ENCODE data around the gene NOSIP.

Gene NOSIP

DNA sequence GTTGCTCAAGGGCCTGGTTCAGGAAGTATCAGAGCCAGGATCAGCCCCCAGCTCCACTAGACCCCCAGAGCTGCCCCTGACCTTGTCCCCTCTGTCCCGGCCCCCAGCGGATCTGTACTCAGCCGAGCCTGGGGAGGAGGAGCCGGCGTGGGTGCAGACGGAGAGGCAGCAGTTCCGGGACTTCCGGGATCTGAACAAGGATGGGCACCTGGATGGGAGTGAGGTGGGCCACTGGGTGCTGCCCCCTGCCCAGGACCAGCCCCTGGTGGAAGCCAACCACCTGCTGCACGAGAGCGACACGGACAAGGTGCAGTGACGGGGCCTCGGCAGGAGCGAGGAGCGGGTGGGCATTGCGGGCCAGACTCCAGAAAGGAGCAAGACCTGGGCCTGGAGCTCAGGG lies 37.9 kb downstream of the NOSIP start:
- DNase-seq, result no peak

- DNase-seq, result no peak
These were observed 38.4 kb downstream of the NOSIP start for GRCh38 chr19:49541914-49542313.

DNA sequence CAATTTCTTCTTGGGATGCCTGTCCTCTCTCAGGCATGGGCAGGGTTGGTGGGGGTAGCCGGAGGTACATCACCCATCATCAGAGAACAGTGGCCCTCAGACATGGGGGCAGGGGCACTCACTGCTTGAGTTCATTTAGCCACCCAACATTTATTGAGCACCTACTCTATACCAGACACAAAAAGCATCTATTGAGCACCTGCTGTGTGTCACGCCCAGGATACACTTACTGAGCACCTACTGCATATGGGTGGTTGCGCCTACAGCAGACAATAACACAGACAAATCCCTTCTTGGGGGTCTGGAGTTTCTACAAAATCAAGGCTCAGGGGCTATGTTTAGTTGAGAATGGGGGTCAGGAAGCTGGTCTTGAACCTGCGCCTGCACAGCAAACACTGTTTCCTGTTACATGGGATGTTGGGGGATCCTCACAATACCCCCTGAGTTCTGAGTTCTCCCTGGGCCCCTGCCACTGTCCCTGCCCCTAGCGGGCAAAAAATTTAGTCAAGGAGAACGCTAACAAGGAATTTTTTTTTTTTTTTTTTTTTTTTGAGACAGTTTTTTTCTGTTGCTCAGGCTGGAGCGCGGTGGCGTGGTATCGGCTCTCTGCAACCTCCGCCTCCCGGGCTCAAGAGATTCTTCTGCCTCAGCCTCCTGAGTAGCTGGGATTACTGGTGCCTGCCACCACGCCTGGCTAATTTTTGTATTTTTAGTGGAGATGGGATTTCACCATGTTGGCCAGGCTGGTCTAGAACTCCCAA lies 41.0 kb downstream of the NOSIP start:
- no peak for DNase-seq

GRCh38 chr19:49538643-49539042 lies 41.7 kb downstream of the NOSIP start:
- no peak for DNase-seq

GRCh38 chr19:49536921-49537462 lies 43.4 kb downstream of the NOSIP start:
- no peak for DNase-seq

GRCh38 chr19:49534632-49535385 lies 45.5 kb downstream of the NOSIP start:
- DNase-seq, result no peak

GRCh38 chr19:49533551-49534488 lies 46.5 kb downstream of the NOSIP start:
- DNase-seq, result peak; percentile 83

- no peak for DNase-seq
These were observed 49.6 kb downstream of the NOSIP start for GRCh38 chr19:49530708-49531107.

DNA sequence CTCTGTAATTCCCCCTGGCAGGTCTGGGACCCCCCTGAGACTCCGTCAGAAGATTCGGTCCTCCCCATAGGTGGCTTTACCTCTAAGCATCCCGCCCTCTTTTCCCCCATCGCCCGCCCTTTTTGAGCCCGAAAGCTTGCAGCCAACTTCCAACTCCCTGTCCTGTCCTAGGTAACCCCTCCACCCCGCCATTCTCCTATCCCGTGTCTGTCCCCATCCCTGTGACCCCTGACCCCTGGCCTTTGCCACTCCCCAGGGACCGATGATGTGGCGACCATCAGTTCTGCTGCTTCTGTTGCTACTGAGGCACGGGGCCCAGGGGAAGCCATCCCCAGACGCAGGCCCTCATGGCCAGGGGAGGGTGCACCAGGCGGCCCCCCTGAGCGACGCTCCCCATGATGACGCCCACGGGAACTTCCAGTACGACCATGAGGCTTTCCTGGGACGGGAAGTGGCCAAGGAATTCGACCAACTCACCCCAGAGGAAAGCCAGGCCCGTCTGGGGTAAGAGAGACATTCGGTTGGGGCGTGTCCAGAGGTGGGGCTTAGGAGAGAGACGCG lies 52.1 kb downstream of the NOSIP start:
- peak; percentile 62 for DNase-seq

DNA sequence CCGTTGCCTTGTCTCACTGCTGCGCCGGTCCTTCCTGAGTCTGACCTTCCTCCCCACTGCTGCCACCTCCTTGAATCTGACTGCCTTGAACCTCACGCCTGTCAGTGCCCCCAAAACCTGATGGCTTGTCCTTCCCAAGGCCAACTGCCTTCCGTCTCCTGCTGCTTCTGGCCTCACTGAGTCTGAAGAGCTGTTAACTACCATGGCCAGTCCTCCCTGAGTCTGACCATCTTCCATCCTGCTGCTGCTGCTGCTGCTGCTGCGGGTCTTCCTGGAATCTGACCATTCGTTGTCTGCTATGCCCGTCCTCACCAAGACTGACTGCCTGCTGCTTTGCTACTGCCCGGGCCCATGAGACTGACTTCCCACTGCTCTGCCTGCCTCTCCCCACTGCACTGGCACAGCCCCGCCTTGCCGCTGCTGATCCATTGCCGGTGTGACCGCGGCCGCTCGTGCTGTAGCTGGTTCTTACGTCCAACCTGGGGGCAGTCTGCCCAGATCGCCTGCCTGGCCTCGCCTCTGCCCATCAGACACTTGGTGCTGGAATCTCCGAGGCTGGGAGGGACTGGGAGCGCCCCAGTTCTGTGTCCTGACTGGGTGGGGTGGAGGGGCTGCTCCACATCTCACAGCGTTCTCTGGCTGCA lies 55.4 kb downstream of the NOSIP start:
- no peak for DNase-seq

DNA sequence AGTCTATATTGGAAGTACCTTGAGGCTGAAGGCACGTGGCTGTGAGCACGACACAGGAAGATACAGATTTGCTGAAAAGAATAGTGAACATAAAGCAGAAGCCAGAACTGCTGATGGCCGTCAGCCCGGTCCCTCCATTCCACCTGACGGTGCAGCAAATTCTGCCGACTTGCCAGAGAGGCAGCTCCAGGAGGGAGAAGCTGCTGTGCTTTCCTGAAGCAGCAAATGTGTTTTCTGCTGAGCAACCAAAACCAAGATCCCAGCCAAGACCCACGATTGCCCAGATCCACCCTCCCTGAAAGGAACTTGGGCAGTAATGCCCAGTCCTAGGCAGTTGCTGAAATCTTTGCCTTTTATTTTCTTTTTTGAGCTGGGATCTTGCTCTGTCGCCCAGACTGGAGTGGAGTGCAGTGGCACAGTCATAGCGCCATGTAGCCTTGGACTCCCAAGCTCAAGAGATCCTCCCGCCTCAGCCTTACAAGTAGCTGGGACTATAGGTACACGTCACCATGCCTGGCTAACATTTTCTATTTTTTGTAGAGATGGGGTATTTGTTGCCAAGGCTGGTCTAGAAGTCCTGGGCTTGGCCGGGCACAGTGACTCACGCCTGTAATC lies 59.5 kb downstream of the NOSIP start:
- DNase-seq, result no peak

DNA sequence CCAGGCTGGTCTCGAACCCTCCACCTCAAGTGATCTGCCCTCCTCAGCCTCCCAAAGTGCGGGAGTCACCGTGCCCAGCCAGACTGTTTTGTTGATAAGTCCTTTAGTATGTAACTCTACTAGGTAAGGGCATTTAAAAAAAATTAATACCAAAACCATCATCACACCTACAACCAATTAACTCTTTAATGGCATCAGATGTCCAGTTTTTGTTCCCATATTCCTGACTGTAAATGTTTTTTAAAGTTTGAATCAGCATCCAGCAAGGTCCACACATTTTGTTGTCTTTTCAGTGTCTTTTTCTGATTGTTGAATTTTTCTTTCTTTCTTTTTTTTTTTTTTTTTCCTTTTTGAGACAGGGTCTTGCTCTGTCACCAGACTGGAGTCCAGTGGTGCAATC lies 62.3 kb downstream of the NOSIP start:
- DNase-seq, result no peak

DNA sequence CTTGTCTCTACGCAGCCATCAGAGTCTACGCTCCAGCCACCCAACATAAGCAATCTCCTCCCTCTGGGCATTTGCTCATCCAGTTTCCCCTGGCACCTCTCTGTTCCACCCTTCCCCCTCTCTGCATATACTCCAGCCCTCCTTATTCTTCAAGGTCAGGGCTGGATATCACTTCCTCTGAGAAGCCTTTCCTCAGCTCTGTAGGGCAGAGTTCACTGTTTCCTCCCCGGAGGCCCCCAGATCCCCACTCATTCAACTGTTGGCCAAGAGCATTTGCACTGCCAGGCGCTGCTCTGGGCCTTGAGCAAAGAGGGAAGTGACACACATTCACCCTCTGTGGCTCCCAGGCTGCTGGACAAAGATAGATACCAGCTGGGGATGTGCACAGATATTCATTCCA lies 64.6 kb downstream of the NOSIP start:
- peak; percentile 70 for DNase-seq

- no peak for DNase-seq
These were observed 66.2 kb downstream of the NOSIP start for GRCh38 chr19:49514151-49514550.

DNA sequence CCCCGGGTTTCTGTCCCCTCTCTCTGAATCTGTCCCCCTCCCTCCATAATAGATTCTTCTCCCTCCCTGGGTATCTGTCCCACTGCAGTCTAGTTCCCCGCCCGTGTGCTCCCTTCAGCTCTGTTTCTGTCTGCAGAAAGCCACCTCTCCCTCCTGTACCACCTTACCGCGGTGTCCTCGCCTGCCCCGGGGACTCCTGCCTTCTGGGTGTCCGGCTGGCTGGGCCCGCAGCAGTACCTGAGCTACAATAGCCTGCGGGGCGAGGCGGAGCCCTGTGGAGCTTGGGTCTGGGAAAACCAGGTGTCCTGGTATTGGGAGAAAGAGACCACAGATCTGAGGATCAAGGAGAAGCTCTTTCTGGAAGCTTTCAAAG lies 66.6 kb downstream of the NOSIP start:
- DNase-seq, result no peak

DNA sequence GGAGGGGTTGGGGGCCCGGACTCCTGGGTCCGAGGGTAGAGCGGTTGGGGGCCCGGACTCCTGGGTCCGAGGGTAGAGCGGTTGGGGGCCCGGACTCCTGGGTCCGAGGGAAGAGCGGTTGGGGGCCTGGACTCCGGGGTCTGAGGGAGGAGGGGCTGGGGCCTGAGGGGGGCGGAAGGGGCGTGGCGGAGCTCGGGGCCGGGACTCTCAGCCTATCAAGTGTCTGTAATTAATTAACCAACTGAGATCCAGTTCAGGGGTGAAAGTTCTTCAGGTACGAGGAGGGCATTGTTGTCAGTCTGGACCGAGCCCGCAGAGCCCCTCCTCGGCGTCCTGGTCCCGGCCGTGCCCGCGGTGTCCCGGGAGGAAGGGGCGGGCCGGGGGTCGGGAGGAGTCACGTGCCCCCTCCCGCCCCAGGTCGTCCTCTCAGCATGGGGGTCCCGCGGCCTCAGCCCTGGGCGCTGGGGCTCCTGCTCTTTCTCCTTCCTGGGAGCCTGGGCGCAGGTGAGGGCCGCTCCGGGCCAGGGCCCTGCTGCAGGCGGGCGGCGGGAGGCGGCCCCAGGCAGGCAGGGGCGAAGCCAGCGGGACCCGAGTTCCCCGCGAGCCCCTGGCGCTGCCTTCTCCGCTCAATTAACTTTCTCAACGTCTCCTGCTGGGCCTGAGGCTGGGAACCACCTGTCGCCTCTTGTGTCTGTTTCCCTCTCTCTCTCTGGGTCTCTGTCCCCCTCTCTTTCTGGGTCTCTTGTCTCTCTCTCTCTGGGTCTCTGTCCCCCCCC lies 67.2 kb downstream of the NOSIP start:
- peak; percentile 82 for DNase-seq

- no peak for DNase-seq
These were observed 72.4 kb downstream of the NOSIP start for GRCh38 chr19:49507803-49508494.

- peak; percentile 49 for DNase-seq
These were observed 73.7 kb downstream of the NOSIP start for GRCh38 chr19:49506575-49507105.
